Measurements from ENCODE around the gene PACS2.

GRCh38 chr14:105301103-105301914, 13.2 kb upstream of the PACS2 start:
- TF ChIP-seq CTCF (IDR thresholded peaks at IDR 0.05) (no peak), ZFX (IDR thresholded peaks at IDR 0.05; ENCODE audit: borderline replicate concordance) (no peak)
